ENCODE data around the gene GDPD5.
A peak's percentile ranks its signal among the peaks of the same experiment; 100 is the strongest.

GDPD5 gene

DNA sequence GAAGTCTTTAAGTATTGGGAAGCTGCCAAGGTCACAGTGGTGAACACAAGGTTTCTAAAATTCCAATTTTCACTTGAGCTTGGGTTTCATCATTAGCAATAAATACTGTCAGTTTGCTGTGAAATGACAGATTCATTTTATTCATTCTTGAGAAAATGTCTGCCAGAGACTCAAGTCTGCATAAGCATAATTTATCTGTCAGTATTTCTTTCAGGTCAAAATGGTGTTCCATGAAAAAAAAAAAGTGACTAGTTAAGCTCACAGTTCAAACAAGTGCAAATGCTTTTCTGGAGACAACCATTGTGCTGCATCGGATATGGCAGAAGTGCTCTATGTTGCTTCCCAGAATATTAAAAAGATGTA is 8.1 kb upstream of the GDPD5 start:
- H4K20me1 ChIP-seq (ENCODE audit: control insufficient read depth, insufficient read depth, low read depth, low read length): no peaks in the 10 kb centered on the region; the same call in 1 of the 2 replicates
- H3K4me2 ChIP-seq (ENCODE audit: low read length): no peak overlapping the region
- no peaks in the 10 kb centered on the region for H3K79me2 ChIP-seq (ENCODE audit: control insufficient read depth, low read length)
- TF ChIP-seq, protein P1, sequence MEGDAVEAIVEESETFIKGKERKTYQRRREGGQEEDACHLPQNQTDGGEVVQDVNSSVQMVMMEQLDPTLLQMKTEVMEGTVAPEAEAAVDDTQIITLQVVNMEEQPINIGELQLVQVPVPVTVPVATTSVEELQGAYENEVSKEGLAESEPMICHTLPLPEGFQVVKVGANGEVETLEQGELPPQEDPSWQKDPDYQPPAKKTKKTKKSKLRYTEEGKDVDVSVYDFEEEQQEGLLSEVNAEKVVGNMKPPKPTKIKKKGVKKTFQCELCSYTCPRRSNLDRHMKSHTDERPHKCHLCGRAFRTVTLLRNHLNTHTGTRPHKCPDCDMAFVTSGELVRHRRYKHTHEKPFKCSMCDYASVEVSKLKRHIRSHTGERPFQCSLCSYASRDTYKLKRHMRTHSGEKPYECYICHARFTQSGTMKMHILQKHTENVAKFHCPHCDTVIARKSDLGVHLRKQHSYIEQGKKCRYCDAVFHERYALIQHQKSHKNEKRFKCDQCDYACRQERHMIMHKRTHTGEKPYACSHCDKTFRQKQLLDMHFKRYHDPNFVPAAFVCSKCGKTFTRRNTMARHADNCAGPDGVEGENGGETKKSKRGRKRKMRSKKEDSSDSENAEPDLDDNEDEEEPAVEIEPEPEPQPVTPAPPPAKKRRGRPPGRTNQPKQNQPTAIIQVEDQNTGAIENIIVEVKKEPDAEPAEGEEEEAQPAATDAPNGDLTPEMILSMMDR (IDR thresholded peaks at IDR 0.05; ENCODE audit: low read depth, low read length, poor library complexity, severe bottlenecking): no peak
- TF ChIP-seq EZH2phosphoT487 (IDR thresholded peaks at IDR 0.05; ENCODE audit: borderline replicate concordance, low read length): no peak
- no peaks in the 10 kb centered on the region for H3K9me3 ChIP-seq (ENCODE audit: control insufficient read depth, insufficient read depth, low read length)
- no peak overlapping the region for H3K27ac ChIP-seq (ENCODE audit: low read depth, low read length)
- no peaks in the 10 kb centered on the region for H3K36me3 ChIP-seq (ENCODE audit: control insufficient read depth, low read length)
- no peaks in the 10 kb centered on the region for H3F3A ChIP-seq (ENCODE audit: control insufficient read depth, insufficient read depth)
- H3K4me3 ChIP-seq (ENCODE audit: low read length): no peak overlapping the region
- no peaks in the 10 kb centered on the region for H3K9me2 ChIP-seq (replicated peaks; ENCODE audit: control insufficient read depth, low read length)
- peaks cover 32% of the 10 kb centered on the region for H3K27me3 ChIP-seq (ENCODE audit: control insufficient read depth, low read length)
- H3K4me1 ChIP-seq (ENCODE audit: control insufficient read depth, low read length): peaks cover 12% of the 10 kb centered on the region

DNA sequence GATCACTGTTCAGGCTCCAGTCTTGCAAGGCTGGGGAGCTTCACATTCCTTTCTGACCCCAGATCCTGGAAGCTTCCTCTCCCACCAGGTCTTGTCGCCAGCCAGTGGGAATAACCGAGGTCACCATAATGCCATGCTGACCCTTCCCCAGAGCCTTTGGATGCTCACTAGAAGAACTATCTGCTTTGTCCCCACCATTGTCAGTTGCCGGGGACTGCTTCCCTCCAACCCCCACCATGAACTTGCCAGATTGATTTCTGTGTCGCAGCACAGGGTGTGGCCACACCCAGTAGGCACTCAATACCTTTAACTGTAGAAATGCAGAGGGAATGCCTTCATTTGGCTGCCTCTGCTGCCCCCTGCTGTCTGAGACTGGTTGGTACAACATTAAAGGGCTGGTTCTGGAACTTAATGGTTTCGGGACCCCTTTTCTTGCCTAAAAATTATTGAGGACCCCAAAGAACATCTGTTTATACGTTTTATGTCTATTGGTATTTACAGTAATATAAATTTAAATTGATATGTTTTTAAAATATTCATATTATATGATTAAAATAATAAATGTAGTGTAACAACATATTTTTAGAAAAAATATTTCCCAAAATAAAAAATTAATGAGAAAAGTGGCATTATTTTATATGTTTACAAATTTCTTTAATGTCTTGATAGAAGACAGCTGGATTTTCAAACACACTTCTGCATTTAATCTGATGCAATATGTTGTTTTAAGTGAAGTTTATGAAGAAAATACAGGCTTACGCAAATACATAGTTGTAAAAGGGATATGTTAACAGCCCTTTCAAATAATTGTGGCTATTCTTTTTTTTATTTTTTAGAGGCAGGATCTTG is 6.7 kb upstream of the GDPD5 start:
- Histone ChIP-seq H3K4me3 (ENCODE audit: low read length) (no peak overlapping the region), H3K9me3 (ENCODE audit: control insufficient read depth, insufficient read depth, low read length) (no peaks in the 10 kb centered on the region), H3K4me1 (ENCODE audit: control insufficient read depth, low read length) (peaks cover 8% of the 10 kb centered on the region), H3K9me2 (replicated peaks; ENCODE audit: control insufficient read depth, low read length) (no peaks in the 10 kb centered on the region), H3K79me2 (ENCODE audit: control insufficient read depth, low read length) (no peaks in the 10 kb centered on the region), H3F3A (ENCODE audit: control insufficient read depth, insufficient read depth) (no peaks in the 10 kb centered on the region), H4K20me1 (ENCODE audit: control insufficient read depth, insufficient read depth, low read depth, low read length) (no peaks in the 10 kb centered on the region; the same call in 1 of the 2 replicates), H3K27me3 (ENCODE audit: control insufficient read depth, low read length) (peaks cover 46% of the 10 kb centered on the region), H3K27ac (ENCODE audit: low read depth, low read length) (no peak overlapping the region), H3K4me2 (ENCODE audit: low read length) (no peak overlapping the region), H3K36me3 (ENCODE audit: control insufficient read depth, low read length) (no peaks in the 10 kb centered on the region)
- TF ChIP-seq, protein P1 (IDR thresholded peaks at IDR 0.05; ENCODE audit: low read depth, low read length, poor library complexity, severe bottlenecking): peak; percentile 77
- no peak for TF ChIP-seq EZH2phosphoT487 (IDR thresholded peaks at IDR 0.05; ENCODE audit: borderline replicate concordance, low read length)

DNA sequence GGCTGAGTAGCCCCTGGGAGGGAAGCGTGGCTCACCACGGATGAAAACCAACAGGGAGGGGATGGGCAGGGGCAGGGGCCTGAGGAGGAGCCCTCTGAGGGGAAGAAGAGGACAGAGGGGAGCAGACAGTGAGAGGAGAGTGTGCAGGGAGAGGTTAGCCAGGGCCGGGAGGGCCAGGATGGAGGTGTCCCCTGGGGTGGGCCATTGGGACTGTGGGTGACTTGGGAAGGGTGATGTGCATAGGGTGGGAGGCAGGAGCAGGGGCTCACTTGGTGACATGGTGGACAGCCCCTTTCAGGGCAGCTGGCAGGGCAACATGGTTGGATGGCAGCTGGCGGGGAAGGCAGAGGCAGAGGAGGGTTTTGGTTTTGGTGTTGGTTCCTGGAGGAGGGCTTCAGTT is 5.6 kb upstream of the GDPD5 start:
- no peaks in the 10 kb centered on the region for H3K36me3 ChIP-seq (ENCODE audit: control insufficient read depth, low read length)
- H3K9me3 ChIP-seq (ENCODE audit: control insufficient read depth, insufficient read depth, low read length): no peaks in the 10 kb centered on the region
- no peak for TF ChIP-seq EZH2phosphoT487 (IDR thresholded peaks at IDR 0.05; ENCODE audit: borderline replicate concordance, low read length)
- TF ChIP-seq, protein P1 (IDR thresholded peaks at IDR 0.05; ENCODE audit: low read depth, low read length, poor library complexity, severe bottlenecking): no peak
- H3K9me2 ChIP-seq (replicated peaks; ENCODE audit: control insufficient read depth, low read length): no peaks in the 10 kb centered on the region
- no peaks in the 10 kb centered on the region for H3K79me2 ChIP-seq (ENCODE audit: control insufficient read depth, low read length)
- peaks cover 44% of the 10 kb centered on the region for H3K27me3 ChIP-seq (ENCODE audit: control insufficient read depth, low read length)
- H3K4me2 ChIP-seq (ENCODE audit: low read length): no peak overlapping the region
- H3K4me3 ChIP-seq (ENCODE audit: low read length): no peak overlapping the region
- no peaks in the 10 kb centered on the region; the same call in 1 of the 2 replicates for H4K20me1 ChIP-seq (ENCODE audit: control insufficient read depth, insufficient read depth, low read depth, low read length)
- H3K27ac ChIP-seq (ENCODE audit: low read depth, low read length): no peak overlapping the region
- H3K4me1 ChIP-seq (ENCODE audit: control insufficient read depth, low read length): no peaks in the 10 kb centered on the region
- H3F3A ChIP-seq (ENCODE audit: control insufficient read depth, insufficient read depth): no peaks in the 10 kb centered on the region

Data from DOHH2 (cell line).